Measurements from ENCODE around the gene DEFB128.

DNA sequence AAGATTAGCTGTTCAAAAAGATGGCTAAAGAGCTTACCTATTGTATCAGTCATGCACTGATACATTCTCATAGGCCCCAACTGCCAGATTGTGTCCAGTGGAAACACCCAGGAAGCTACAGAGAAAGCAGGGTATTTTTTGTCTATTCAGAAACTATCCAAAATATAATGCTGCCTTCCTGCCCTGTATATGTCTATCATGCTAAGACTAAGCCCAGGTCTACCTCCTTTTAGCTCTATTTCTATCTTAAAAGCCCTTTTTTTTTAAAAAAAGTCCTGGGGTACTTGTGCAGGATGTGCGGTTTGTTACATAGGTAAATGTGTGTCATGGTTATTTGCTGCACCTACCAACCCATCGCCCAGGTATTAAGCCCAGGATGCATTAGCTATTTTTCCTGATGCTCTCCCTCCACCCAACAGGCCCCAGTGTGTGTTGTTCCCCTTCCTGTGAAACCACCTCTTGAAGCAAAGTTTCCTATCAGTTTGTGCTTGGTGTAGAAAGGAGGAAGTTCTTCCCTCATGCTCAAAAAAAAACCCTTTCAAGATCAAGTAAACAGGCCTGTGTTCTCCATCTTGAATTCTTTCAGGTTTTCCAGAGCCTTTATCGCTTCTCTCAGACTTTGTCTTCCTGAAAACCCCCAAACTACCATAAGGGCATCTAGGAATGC lies 38.1 kb upstream of the DEFB128 start:
- TF ChIP-seq, protein P1, sequence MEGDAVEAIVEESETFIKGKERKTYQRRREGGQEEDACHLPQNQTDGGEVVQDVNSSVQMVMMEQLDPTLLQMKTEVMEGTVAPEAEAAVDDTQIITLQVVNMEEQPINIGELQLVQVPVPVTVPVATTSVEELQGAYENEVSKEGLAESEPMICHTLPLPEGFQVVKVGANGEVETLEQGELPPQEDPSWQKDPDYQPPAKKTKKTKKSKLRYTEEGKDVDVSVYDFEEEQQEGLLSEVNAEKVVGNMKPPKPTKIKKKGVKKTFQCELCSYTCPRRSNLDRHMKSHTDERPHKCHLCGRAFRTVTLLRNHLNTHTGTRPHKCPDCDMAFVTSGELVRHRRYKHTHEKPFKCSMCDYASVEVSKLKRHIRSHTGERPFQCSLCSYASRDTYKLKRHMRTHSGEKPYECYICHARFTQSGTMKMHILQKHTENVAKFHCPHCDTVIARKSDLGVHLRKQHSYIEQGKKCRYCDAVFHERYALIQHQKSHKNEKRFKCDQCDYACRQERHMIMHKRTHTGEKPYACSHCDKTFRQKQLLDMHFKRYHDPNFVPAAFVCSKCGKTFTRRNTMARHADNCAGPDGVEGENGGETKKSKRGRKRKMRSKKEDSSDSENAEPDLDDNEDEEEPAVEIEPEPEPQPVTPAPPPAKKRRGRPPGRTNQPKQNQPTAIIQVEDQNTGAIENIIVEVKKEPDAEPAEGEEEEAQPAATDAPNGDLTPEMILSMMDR (IDR thresholded peaks at IDR 0.05): no peak
- TF ChIP-seq EZH2 (IDR thresholded peaks at IDR 0.05): no peak
